Measurements from ENCODE around the gene SLC39A5. TPM values are rescaled to one million over a fixed set of nuclear protein-coding genes. Genes with fewer than 3 reads are reported as not detected.

The SLC39A5 gene
- total and polyA plus RNA-seq, 2 of the 8 experiments (the other 6 are each of a cell fraction or from before 2014, with no cell fraction given) = 0.27 TPM; not detected in 1

DNA sequence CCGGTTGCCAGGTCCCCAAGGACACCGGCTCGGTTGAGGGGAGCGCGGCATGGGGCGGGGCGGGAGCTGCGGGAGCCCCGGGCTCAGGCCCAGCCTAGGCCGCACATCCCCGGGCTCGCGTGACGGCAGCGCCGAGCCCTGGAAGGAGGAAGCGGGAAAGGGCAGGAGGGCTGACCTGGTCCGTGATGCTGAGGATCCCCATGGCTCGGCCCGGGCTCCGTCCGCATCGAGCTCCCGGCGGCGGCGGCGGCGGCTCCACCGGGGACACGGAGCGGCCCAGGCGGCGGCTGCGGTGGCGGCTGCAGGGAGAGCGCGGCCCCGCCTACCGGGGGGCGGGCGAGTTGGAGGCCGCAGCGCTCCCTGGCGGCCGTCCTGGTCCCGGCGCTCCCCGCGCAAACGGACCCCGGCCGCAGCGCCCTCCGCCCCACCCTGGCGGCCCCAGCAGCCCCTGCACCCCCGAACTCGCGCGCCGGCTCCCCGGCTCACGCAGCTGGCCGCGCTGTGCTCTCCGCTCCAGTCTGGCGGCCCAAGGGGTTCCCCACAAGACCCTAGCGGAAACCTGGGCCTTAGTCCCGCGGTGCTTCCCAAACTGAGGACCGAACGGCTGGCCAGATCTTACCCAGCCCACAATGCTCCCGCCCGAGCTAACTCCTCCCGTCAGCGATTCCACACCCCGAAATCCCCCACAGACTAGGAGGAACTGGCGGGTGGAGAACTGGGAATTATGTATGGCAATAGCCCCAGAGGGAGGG, 28.4 kb downstream of the SLC39A5 start, which contains the start of gene ANKRD52 (continued):
- peak in 1 of 2 experiments; percentile 13; a peak in 1 of 4 replicates for TF ChIP-seq HDAC2 (IDR thresholded peaks at IDR 0.05; ENCODE audit: borderline replicate concordance in 1 of 2, low read depth in 2 of 2, low read length in 2 of 2)
- TF ChIP-seq CBX8 (IDR thresholded peaks at IDR 0.05; ENCODE audit: borderline replicate concordance, low read depth, low read length) = no peak
- no peak for TF ChIP-seq HDAC6 (IDR thresholded peaks at IDR 0.05; ENCODE audit: low read depth, low read length)
- no peak for TF ChIP-seq JUND (IDR thresholded peaks at IDR 0.05; ENCODE audit: low read length)
- no peak for TF ChIP-seq ZNF274 (IDR thresholded peaks at IDR 0.05; ENCODE audit: borderline replicate concordance, extremely low read depth, low read length)
- peak in 1 of 2 experiments; percentile 34; a peak in 2 of 4 replicates for TF ChIP-seq SIN3A (conservative IDR thresholded peaks at IDR 0.05 in 1 of 2, IDR thresholded peaks at IDR 0.05 in 1 of 2; ENCODE audit: low read depth in 1 of 2, low read length in 2 of 2)
- TF ChIP-seq CBX5 (IDR thresholded peaks at IDR 0.05; ENCODE audit: low read depth, low read length) = no peak
